HG03575 (cell line): ENCODE data around the gene GRIN2A.

ENCODE experiments used
- ATAC-seq: cut with Tn5 transposase; IDR thresholded peaks from one replicate; pipeline ENCODE4 v1.9.1; 2021; ENCODE audit not compliant: unreplicated experiment, insufficient number of reproducible peaks, low FRiP score; ENCODE audit errors: extremely low read depth

The GRIN2A gene

GRCh38 chr16:10189861-10190390 is 7.7 kb upstream of the GRIN2A start:
- no peak for ATAC-seq

GRCh38 chr16:10188236-10188635 is 6.0 kb upstream of the GRIN2A start:
- ATAC-seq: no peak

GRCh38 chr16:10181196-10182162 is 749 bp downstream of the GRIN2A start:
- ATAC-seq: no peak

- no peak for ATAC-seq
Observed at GRCh38 chr16:10180771-10181163, 1.5 kb downstream of the GRIN2A start.

- ATAC-seq: no peak
Observed at GRCh38 chr16:10180042-10180770, 2.0 kb downstream of the GRIN2A start.

- ATAC-seq: no peak
Observed at GRCh38 chr16:10178526-10178925, 3.7 kb downstream of the GRIN2A start.

- ATAC-seq: no peak
Observed at GRCh38 chr16:10178080-10178479, 4.1 kb downstream of the GRIN2A start.

GRCh38 chr16:10172848-10173655 is 9.2 kb downstream of the GRIN2A start:
- ATAC-seq: no peak

GRCh38 chr16:10171221-10171620 is 11.0 kb downstream of the GRIN2A start:
- ATAC-seq: no peak

GRCh38 chr16:10169904-10170410 is 12.3 kb downstream of the GRIN2A start:
- ATAC-seq: no peak

- no peak for ATAC-seq
Observed at GRCh38 chr16:10169031-10169430, 13.2 kb downstream of the GRIN2A start.

GRCh38 chr16:10168258-10168657 is 14.0 kb downstream of the GRIN2A start:
- ATAC-seq: no peak

- no peak for ATAC-seq
Observed at GRCh38 chr16:10165643-10166042, 16.6 kb downstream of the GRIN2A start.

GRCh38 chr16:10162981-10163380 is 19.2 kb downstream of the GRIN2A start:
- ATAC-seq: no peak

GRCh38 chr16:10156099-10156498 is 26.1 kb downstream of the GRIN2A start:
- ATAC-seq: no peak

- ATAC-seq: no peak
Observed at GRCh38 chr16:10154389-10154788, 27.8 kb downstream of the GRIN2A start.

- ATAC-seq: no peak
Observed at GRCh38 chr16:10153985-10154384, 28.2 kb downstream of the GRIN2A start.

GRCh38 chr16:10151718-10152117 is 30.5 kb downstream of the GRIN2A start:
- no peak for ATAC-seq

- ATAC-seq: no peak
Observed at GRCh38 chr16:10150906-10151305, 31.3 kb downstream of the GRIN2A start.
